ENCODE results near the gene MTARC1. TPM values are rescaled to one million over a fixed set of nuclear protein-coding genes. Genes with fewer than 3 reads are reported as not detected.

MTARC1 gene
- total RNA-seq, 1 donor from 2014 or later: 18.0 TPM

DNA sequence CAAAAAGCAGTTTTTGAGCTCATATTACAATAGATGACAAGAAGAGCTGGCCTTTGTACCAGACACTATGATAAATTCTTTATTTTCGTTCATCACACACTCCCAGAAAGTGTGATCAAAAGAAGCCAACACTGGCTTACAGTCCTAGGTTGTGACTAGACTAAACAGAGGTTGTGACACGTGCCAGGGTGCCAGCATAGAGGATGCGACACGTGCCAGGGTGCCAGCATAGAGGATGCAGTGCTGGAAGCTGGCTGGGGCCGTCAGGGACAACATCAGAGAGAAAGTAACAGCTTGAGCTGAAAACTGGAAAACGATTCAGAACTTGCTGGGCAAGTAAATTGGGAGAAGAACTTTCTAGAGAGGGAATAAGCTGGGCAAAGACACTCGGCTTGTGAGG is 2.2 kb downstream of the MTARC1 start:
- Mint-ChIP-seq H3K27me3 (no peaks in the 10 kb centered on the region), H3K9me3 (no peaks in the 10 kb centered on the region), H3K27ac (no peak overlapping the region), H3K4me1 (ENCODE audit: unreplicated experiment) (peaks cover 16% of the 10 kb centered on the region), H3K36me3 (no peaks in the 10 kb centered on the region), H3K4me3 (peak overlapping the region; percentile 26)
- TF ChIP-seq, protein P1, sequence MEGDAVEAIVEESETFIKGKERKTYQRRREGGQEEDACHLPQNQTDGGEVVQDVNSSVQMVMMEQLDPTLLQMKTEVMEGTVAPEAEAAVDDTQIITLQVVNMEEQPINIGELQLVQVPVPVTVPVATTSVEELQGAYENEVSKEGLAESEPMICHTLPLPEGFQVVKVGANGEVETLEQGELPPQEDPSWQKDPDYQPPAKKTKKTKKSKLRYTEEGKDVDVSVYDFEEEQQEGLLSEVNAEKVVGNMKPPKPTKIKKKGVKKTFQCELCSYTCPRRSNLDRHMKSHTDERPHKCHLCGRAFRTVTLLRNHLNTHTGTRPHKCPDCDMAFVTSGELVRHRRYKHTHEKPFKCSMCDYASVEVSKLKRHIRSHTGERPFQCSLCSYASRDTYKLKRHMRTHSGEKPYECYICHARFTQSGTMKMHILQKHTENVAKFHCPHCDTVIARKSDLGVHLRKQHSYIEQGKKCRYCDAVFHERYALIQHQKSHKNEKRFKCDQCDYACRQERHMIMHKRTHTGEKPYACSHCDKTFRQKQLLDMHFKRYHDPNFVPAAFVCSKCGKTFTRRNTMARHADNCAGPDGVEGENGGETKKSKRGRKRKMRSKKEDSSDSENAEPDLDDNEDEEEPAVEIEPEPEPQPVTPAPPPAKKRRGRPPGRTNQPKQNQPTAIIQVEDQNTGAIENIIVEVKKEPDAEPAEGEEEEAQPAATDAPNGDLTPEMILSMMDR (conservative IDR thresholded peaks at IDR 0.05): no peak
- no peak for DNase-seq (ENCODE audit: extremely low spot score, unreplicated experiment)

GRCh38 chr1:220789532-220790147 is 2.9 kb downstream of the MTARC1 start:
- H3K4me1 Mint-ChIP-seq (ENCODE audit: unreplicated experiment): peaks cover 16% of the 10 kb centered on the region
- TF ChIP-seq, protein P1 (conservative IDR thresholded peaks at IDR 0.05): no peak
- no peak overlapping the region for H3K4me3 Mint-ChIP-seq

GRCh38 chr1:220791285-220791684 is 4.6 kb downstream of the MTARC1 start:
- H3K4me1 Mint-ChIP-seq (ENCODE audit: unreplicated experiment): peaks cover 3% of the 10 kb centered on the region

More at GRCh38 chr1:220789532-220790147, 2.9 kb downstream of the MTARC1 start:
- Mint-ChIP-seq H3K9me3 (no peaks in the 10 kb centered on the region), H3K27me3 (no peaks in the 10 kb centered on the region), H3K36me3 (no peaks in the 10 kb centered on the region), H3K27ac (no peak overlapping the region)
- DNase-seq (ENCODE audit: extremely low spot score, unreplicated experiment): no peak

GRCh38 chr1:220791956-220792355 is 5.2 kb downstream of the MTARC1 start:
- Mint-ChIP-seq H3K27ac (no peak overlapping the region), H3K36me3 (no peaks in the 10 kb centered on the region), H3K9me3 (no peaks in the 10 kb centered on the region), H3K4me3 (no peak overlapping the region), H3K27me3 (no peaks in the 10 kb centered on the region), H3K4me1 (ENCODE audit: unreplicated experiment) (peaks cover 3% of the 10 kb centered on the region)
- TF ChIP-seq, protein P1 (conservative IDR thresholded peaks at IDR 0.05): no peak
- no peak for DNase-seq (ENCODE audit: extremely low spot score, unreplicated experiment)

More at GRCh38 chr1:220791285-220791684, 4.6 kb downstream of the MTARC1 start:
- DNase-seq (ENCODE audit: extremely low spot score, unreplicated experiment): no peak
- H3K27ac Mint-ChIP-seq: no peak overlapping the region
- no peaks in the 10 kb centered on the region for H3K9me3 Mint-ChIP-seq
- H3K27me3 Mint-ChIP-seq: no peaks in the 10 kb centered on the region
- H3K36me3 Mint-ChIP-seq: no peaks in the 10 kb centered on the region
- no peak overlapping the region for H3K4me3 Mint-ChIP-seq
- TF ChIP-seq, protein P1 (conservative IDR thresholded peaks at IDR 0.05): no peak

- Mint-ChIP-seq H3K27ac (no peak overlapping the region), H3K27me3 (no peaks in the 10 kb centered on the region), H3K36me3 (peaks cover 6% of the 10 kb centered on the region), H3K4me1 (ENCODE audit: unreplicated experiment) (no peaks in the 10 kb centered on the region), H3K4me3 (no peak overlapping the region), H3K9me3 (no peaks in the 10 kb centered on the region)
- no peak for DNase-seq (ENCODE audit: extremely low spot score, unreplicated experiment)
- TF ChIP-seq, protein P1 (conservative IDR thresholded peaks at IDR 0.05): no peak
These were observed 9.8 kb downstream of the MTARC1 start for GRCh38 chr1:220796530-220796929.
